ENCODE data around the gene ZNF329. TPM values are rescaled to one million over a fixed set of nuclear protein-coding genes. Genes with fewer than 3 reads are reported as not detected.
A peak's percentile ranks its signal among the peaks of the same experiment; 100 is the strongest.
"Not testable (repeated sequence)": the region's sequence is repeated elsewhere in the genome, so short reads cannot be mapped to it uniquely, and the experiment has no call there.

The ZNF329 gene
- 16.9 TPM for total RNA-seq

DNA sequence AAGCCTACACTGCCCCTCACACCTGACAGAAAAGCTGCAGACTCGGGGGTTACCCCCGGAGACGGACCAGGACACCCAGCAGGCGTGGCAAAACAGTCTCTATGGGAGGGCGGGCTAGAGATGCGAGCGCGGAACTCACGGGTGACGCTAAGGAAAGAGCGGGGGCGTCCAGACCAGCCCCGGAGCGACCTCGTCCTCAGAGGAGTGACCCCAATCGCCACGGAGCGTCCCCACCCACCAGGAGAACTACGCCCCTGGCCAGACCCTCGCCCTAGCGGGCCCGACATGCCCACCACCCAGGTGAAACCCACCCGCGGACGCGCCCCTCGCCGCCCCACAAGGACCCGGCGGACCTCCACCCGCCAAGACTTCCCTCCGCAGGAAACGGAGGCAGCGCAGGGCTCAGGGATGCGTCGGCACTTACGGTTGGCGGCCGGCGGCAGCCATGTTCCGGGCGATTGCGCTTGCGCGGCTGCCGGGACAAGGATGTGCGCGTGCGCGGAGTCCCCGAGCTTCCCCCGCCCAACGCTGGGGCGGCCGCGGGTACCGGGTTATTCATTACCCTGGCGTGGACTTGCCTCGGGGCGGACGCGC lies at the start of gene ZNF329:
TSS of gene ZNF329 (minus strand) at position 462 of the 594 bp plus-strand sequence. CDS start 21,286 bp downstream, outside the sequence.
- DNase-seq (ENCODE audit: low spot score) = peak; percentile 92

DNA sequence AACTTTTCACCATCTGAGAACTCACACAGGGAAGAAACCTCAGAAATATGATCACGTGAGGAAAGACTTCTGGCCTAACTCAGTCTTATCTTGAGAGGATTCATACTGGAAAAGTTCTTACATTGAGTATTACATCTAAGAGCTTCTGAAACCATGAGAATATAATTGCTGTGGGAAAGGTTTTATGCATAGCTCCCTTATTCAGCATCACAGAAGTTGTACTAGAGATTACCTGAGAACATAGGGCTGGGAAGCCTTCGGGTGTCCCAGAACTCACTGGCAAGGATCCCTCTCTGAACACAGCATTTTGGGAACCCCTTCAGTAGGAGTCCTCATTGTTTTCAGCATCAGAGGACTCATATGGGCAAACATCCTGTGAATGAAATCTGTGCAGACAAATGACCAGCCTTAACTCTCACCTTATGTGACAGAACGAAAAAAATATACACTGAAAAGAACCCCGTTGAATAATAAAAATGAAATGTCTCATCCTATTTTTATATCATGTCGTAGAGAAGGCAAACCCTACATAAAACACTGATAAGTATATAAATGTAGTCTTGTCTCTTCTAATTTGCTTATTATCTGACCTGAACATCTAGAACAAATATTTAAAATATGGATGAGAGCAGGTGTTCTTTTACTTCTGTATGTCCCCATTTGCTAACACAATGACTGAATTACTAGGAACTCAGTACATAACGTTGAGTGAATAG lies 46.5 kb upstream of the ZNF329 start:
- no peak for DNase-seq (ENCODE audit: low spot score)

GRCh38 chr19:58183817-58184215 lies 33.2 kb upstream of the ZNF329 start:
- no peak for DNase-seq (ENCODE audit: low spot score)

DNA sequence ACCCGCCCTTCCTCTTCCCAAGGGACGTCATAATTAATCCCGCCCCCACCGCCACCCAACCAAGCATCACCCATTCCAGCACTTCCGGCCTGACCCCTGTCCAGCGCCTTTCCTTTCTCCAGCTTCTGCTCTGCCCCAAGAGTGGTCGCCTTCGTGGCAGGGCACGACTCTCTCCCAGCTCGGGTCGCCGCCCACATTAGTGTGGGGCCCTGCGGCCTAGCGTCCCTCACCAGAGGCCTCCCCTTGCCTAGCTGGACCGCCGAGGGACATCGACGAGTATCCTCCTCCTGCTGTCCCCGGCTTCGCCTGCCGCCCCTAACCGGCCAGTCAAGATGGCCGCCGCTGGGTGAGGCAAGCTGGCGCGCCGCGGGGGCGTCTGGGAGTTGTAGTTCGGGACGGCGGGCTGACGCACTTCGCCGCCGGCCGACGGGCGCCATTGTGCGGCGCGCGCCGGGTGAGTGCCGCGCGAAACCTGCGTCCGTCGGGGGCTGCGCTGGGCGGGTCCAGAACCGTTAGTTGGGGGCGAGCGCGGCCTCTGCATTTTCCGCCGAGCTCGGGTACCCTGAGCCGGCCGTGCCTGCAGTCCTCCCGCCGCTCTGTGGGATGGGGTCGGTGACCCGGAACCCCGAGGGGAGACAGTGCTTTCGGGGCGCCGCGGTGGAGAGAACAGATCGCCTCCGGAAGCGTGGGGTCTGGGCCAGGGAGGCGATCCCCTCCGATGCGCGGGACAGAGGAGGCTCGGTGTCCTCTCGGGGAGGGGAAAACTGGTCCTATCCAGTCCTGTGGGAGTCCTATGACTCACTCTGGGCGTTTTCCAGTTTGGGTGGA lies 32.6 kb upstream of the ZNF329 start, which contains the start of gene ZNF274:
TSS of gene ZNF274 (plus strand) at position 73 of the 828 bp plus-strand sequence. CDS start 905 bp downstream, outside the sequence.
- peak; percentile 94 for DNase-seq (ENCODE audit: low spot score)

DNA sequence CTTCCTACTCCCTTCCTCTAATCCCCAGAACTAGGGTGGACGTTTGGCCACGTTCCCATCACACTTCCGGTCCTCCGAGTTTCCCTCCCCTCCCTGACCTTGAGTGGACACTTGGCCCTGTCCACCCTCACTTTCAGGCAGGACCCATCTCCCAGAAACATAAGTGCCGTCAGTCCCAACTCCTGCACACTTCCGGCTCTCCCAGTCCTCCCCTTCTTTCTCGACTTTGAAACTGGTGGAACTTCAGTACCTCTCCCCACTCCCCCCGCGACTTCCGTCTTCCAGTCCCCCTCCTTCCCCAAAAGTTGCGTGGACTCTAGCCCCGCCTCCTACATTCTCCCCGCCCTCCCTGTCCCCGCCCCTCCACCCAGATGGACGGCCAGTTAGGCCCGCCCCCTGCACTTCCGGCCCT lies 32.0 kb upstream of the ZNF329 start:
- no peak for DNase-seq (ENCODE audit: low spot score)

GRCh38 chr19:58181902-58182576 lies 31.4 kb upstream of the ZNF329 start:
- peak; percentile 43 for DNase-seq (ENCODE audit: low spot score)

DNA sequence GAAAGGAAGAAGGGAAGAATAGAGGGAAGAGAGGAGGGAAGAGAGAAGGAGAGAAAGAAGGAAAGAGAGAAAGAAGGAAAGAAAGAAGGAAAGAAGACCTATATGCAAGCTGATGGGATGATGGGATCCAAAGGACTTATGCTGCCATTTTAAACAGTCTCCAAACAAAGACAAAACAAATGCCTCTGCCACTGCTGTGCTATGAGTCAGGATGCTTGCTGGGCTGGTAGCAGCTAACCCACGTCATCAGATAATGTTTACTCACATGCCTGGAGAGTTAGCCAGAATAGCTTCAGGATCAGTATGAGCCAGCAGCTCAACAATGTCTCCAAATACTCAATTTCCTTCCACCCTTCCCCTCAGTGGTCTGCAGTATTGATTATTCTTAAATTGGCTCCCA lies 20.3 kb upstream of the ZNF329 start:
- DNase-seq (ENCODE audit: low spot score) = no peak

- DNase-seq (ENCODE audit: low spot score) = no peak
These were observed 16.2 kb upstream of the ZNF329 start for GRCh38 chr19:58166708-58167280.

DNA sequence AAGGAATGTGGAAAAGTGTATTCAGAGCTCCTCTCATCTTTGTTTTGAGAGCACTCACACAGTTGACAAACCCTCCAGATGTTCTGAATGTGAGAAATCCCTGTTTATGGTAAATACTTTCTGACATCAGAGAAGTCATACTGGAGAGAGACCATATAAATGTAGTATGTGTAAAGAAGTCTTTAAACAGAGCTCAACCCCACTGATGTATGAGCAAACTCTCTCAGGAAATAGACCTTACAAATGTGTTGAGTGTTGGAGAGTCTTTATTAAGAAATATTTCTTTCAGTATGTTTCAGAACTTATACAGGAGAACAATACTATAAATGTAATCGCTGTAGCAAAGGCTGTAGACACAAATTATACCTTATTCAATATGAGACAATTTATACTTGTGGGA lies 15.7 kb upstream of the ZNF329 start:
- no peak for DNase-seq (ENCODE audit: low spot score)

DNA sequence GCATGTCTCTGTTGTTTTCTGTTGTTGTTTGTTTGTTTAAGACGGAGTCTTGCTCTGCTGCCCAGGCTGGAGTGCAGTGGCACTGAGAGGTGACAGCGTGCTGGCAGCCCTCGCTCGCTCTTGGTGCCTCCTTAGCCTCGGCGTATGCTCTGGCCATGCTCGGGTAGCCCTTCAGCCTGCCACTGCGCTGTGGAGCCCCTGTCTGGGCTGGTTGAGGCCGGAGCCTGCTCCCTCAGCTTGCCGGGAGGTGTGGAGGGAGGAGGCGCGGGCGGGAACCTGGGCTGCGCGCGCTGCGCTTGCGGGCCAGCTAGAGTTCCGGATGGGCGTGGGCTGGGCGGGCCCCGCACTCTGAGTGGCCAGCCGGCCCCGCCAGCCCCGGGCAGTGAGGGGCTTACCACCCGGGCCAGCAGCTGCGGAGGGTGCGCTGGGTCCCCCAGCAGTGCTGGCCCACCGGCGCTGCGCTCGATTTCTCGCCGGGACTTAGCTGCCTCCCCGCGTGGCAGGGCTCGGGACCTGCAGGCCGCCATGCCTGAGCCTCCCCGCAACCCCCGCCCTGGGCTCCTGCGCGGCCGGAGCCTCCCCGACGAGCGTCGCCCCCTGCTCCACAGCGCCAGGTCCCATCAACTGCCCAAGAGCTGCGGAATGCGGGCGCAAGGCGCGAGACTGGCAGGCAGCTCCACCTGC lies 6.6 kb upstream of the ZNF329 start:
- DNase-seq (ENCODE audit: low spot score) = no peak

GRCh38 chr19:58154679-58155648 lies 4.4 kb upstream of the ZNF329 start:
- DNase-seq (ENCODE audit: low spot score) = peak; percentile 98

- peak; percentile 31 for DNase-seq (ENCODE audit: low spot score)
These were observed 3.7 kb upstream of the ZNF329 start for GRCh38 chr19:58154287-58154678.

DNA sequence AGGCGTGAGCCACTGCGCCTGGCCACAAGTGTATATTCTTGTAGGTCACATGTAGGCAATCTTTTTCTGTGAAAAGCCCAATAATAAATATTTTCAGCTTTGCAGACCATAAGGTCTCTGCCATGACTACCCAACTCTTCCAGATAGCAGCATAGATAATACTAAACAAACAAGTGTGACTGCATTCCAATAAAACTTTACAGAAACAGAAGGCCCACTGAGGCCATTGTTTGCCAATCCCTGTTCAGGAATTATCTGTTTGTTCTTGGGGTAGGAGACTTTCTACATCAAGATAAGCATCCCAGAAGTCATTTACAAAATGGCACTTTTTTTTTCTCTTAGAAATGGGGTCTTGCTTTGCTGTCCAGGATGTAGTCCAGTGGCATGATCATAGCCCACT lies 2.8 kb upstream of the ZNF329 start:
- DNase-seq (ENCODE audit: low spot score) = no peak

- not testable (repeated sequence) for DNase-seq (ENCODE audit: low spot score)
These were observed 3.1 kb downstream of the ZNF329 start for GRCh38 chr19:58147475-58147874.

DNA sequence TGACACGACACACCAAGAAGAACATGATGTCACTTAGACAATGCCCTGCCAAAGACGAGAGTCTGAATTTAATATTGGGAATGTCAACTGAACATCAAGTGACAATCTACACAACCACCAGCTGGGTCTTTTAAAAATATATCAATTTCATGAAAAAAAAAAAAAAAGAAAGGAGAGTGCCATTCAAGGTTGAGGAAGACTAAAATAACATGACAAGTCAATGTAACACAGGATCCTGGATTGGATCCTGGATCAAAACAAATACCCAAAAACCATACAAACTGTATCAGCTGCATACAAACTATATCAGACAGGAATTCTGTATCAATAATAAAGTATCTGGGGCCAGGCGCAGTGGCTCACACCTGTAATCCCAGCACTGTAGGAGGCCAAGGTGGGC lies 4.7 kb downstream of the ZNF329 start:
- DNase-seq (ENCODE audit: low spot score) = no peak

GRCh38 chr19:58134244-58134643 lies 16.3 kb downstream of the ZNF329 start:
- DNase-seq (ENCODE audit: low spot score) = no peak

GRCh38 chr19:58129284-58129683 lies 21.3 kb downstream of the ZNF329 start:
- no peak for DNase-seq (ENCODE audit: low spot score)

GRCh38 chr19:58128041-58128685 lies 22.4 kb downstream of the ZNF329 start:
- no peak for DNase-seq (ENCODE audit: low spot score)

DNA sequence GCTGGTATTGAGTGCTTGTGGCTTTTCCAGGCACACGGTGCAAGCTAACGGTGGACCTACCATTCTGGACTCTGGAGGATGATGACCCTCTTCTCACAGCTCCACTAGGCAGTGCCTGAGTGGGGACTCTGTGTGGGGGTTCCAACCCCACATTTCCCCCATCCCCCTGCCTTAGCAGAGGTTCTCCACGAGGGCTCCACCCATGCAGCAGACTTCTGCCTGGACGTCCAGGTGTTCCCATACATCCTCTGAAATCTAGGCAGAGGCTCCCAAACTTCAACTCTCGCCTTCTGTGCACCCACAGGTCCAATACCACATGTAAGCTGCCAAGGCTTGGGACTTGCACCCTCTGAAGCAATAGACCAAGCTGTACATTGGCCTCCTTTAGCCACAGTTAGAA lies 27.2 kb downstream of the ZNF329 start:
- DNase-seq (ENCODE audit: low spot score) = no peak
